RPMI7951 (cell line): ENCODE data around the gene PCNX3. TPM values are rescaled to one million over a fixed set of nuclear protein-coding genes. Genes with fewer than 3 reads are reported as not detected.

Source experiments
- DNase-seq: peaks from one replicate; pipeline ENCODE4 v3.0.0-alpha.2; 2012; ENCODE audit warnings: low read depth
- total RNA-seq: library from RNA; depleted of rRNA; stranded (reverse); fragments of >200 nt; shearing (Covaris generic); gene quantifications from 2 replicates; pipeline ENCODE4 v1.2.3, GENCODE V29; 2014; rRNA removed

The PCNX3 gene
- total RNA-seq, result 9.1 and 11.9 TPM in 2 replicates

GRCh38 chr11:65615229-65615949, at the start of gene PCNX3:
PCNX3 (plus strand) TSS chr11:65615776; CDS start chr11:65616312, 536 bp downstream.
- DNase-seq, result peak; percentile 100

DNA sequence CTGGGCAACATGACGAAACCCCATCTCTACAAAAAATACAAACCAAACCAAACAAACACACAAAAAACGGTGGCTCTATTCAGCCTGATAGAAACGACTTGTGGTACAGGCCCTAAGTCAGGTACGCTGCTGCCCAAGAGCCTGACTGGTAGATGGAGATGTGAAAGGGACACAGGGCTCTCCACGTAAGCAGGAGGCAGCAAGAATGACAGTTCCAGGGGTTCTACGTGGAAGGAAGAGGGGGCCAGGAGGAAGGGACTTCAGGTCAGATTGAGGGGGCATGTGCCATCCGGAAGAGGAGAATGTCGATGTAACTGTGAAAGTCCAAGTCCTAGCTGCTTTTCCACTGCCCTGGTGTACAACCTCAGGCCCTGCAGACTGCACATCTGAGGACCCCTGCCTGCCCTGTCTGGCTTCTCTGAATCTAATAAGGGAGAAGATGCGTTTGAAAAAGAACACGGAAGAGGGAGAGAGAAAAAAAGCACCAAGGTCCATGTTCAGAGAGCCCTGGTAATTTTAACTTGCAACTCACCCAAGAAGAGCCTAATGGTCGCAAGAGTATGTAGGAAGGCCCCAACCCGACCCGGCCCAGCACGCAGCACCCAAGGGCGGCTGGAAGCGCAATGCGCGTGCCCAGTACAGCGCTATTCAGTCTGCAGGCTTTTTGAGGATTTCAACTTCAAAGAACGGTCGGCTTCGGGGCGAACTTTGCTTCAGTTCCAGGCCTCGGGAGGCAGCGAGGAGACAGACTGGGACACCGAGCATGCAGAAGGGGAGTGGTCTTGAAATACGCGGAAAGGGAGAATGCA, 46.2 kb upstream of the PCNX3 start:
- DNase-seq, result no peak

GRCh38 chr11:65569973-65570918, 45.3 kb upstream of the PCNX3 start, which contains the start of gene ZNRD2:
ZNRD2 (plus strand) TSS chr11:65570477; CDS start chr11:65570492, 15 bp downstream.
- DNase-seq, result peak; percentile 98

- no peak for DNase-seq
Observed at GRCh38 chr11:65571420-65571819, 44.2 kb upstream of the PCNX3 start.

DNA sequence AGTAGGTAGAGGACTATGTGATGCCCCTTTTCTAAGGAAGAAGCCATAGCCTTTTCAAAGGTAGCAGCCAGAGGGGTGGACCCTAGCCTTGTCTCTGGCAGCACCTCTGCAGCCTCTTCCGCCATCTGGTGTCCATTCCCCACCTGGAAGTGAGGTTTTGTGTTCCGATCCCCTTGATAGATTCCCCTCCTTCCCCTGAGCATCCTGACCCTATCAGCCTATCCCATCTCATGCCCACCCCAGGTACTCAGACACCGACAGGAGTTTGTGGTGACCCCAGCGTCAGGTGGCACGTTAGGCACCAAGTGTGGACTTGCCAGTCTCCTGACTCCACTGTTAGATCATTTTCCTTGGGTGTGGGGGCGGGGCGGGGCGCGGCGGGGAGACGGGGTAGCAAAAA, 43.6 kb upstream of the PCNX3 start:
- DNase-seq, result peak; percentile 57

- peak; percentile 88 for DNase-seq
Observed at GRCh38 chr11:65572356-65573051, 43.1 kb upstream of the PCNX3 start, which contains the start of gene FAM89B. FAM89B (plus strand) TSS chr11:65572538; CDS start chr11:65572670, 132 bp downstream.

DNA sequence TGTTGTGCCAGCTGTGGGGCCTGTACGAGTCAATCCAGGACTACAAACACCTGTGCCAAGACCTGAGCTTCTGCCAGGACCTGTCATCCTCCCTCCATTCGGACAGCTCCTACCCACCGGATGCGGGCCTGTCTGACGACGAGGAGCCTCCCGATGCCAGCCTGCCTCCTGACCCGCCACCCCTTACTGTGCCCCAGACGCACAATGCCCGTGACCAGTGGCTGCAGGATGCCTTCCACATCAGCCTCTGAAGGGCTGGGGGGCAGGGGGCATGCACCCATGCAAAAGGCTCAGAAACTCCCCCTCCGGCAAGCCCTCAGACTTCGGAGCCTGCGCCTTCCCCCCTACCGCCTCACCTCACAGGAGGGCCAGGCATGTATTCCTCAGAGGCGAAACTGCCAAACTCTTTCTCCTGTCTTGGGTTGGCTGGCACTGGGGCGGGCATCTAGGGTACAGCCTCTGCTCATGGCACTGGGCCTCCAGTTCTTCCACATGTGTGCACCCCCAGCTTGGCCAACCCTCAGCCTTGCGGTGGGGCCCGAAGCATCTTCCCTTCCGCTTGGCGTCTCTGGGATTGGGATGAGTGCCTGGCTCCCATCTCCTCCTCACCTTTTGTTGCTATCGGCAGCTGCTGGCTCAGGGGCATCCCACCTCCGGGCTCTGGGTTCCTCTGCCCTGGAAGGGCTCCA, 42.0 kb upstream of the PCNX3 start:
- DNase-seq, result no peak

- peak; percentile 98 for DNase-seq
Observed at GRCh38 chr11:65574109-65574810, 41.3 kb upstream of the PCNX3 start.

DNA sequence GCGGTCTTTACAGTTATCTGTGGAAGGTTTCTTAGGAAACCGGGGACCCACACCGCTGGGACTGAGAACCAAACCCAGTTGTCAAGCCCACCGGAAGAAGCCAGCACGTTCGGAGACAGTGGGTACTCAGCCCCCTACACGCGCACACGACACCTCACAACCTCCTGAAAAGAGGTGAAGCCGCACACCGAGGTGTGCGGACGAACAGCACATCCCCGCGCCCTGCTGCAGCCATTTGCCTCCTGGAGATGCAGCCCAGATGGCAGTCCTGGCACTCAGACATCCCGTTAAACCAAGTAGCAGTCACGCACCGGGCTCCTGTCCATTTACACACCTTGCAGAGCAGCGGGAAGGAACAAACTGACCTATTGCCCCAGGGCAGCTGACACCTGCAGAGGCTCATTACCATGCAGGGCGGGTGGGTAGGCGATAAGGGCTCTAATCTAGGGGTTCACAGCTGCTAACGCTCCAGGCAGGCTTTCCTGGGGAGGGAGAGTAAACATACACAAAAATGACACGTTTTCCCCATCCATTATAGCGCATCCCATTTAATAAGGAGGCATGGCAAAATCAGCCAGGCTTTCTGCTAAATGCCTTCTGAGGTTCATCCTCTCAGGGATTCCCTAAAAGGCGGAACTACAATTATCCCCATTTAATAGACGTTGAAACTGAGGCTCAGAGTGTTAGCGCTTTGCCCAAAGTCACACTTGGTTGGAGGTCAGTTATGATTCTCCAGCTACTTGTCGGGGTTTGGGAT, 40.6 kb upstream of the PCNX3 start:
- no peak for DNase-seq

GRCh38 chr11:65575568-65576231, 39.9 kb upstream of the PCNX3 start, which contains the start of gene EHBP1L1:
EHBP1L1 (plus strand) TSS chr11:65576053; CDS start chr11:65576303, 250 bp downstream.
- peak; percentile 69 for DNase-seq

GRCh38 chr11:65576232-65576866, 39.2 kb upstream of the PCNX3 start:
- no peak for DNase-seq

DNA sequence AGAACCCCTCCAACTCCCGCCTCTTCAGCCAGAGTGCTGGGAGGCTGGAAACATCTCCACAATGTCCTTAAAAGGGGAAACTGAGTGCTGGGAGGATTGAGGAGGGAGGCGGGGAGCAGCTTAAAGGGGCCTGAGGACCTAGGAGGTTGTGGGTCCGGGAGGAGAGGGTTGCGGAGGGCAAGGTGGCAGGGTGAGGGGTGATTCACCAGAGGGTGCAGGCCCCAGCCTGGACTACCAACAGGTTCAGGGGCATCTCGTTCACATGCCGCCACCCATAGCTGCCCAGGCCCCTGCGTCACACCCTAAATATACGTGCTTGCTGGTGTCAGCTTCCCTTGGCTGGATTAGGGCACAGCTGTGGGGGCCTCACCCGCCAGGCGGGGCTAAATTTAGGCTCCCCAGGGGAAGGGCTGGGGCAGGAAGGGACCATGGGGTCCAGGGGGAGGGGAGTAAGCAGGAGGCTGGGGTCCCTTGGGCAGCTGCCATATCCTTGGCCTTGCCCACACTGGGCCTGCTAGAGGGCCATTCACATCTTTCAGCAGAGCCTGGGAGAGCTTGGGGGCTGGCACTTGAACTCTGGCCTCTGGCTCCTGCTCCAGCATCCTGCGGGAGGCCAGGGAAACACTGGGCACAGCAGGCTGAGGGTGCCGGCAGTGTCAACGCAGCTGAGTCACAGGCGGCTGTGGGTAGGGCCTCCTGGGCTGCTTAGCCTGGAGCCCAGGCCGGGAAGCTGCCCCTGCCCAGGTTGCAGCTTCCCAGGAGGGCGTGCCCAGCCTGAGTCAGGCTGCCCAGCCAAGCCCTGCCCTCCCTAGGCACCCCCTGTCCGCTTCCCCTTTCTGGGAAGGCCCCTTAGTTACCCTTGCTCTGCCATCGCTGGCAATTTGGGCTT, 38.5 kb upstream of the PCNX3 start:
- DNase-seq, result peak; percentile 90

GRCh38 chr11:65577756-65578109, 37.8 kb upstream of the PCNX3 start:
- DNase-seq, result no peak

DNA sequence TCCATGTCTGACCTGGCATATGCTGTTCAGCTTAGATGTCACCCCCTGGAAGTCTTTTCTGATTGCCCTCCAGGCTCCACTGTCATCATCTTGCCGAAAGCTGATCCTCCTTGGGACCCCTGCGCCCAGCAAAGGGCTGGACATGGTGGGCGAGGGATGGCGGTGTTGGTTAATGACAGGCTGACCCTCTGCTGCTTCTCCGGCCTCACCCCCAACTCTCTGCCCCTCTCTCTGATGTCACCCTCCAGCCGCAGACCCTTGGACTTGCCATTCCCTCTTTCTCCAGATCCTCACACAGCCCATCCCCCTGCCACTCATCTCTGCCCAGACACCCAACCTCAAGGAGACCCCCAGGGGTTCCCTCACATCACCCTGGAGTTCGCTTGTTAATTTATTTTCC, 37.4 kb upstream of the PCNX3 start:
- DNase-seq, result no peak

- no peak for DNase-seq
Observed at GRCh38 chr11:65578667-65579066, 36.9 kb upstream of the PCNX3 start.

DNA sequence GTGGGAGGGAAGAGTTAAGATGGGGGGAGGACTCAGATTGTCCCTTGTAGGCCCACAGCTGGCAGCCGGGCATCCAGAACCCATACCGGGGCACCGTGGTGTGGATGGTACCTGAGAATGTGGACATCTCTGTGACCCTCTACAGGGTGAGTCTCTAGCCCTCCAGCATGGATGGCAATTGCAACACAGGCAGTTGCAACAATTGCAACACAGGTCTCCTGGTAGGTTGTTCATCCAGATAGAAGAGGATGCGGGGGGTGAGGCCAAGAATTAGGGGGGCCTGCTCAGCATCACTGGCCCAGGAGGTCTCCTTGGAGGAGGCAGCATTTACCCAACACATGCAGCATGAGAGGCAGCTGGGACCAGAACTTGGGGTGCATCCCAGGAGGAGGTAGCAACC, 36.3 kb upstream of the PCNX3 start:
- no peak for DNase-seq
